Pons (tissue), 1 donor: Measurements from ENCODE around the gene BRD3.

Experiments used
- DNase-seq: peaks from one replicate; pipeline ENCODE4 v3.0.0-alpha.2; 2016; ENCODE audit warnings: low spot score

BRD3 gene

DNA sequence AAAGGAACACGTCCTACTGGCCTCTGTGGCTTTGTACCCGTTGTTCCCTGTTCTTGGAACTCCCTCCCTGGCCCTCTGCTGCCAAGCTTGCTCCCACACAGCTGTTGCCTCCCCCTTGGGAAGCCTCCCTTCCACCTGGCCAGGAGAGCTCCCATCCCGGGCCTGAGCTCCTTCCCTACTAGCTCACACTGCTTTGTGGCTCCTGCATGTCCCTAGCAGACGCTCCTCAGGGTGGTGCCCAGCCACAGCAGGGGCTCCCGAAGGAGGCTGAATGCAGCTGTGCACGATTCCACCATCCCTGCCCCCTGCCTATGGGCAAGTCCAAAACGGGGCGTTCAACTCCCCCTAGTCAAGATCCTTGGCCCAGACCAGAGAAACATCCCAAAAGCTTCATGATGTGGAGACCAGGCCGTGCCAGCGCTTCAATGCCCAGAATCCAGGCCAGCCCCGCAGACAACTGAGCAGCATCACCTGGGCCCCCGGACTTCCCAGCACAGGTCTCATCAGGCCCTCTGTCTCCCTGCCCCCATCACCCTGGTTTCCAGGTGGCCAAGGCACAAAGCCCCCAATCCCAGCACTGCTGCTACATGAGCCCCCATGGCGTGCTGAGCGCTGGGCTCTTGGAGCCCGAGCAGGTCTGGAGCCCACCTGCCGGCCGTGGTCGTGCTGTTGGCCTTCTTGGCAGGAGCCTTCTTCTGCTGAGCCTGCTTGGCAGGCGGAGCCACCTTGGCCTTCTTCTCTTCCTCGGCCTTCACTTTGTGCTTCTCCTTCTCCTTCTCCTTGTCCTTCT, 28.2 kb downstream of the BRD3 start:
- DNase-seq, result peak; percentile 14

DNA sequence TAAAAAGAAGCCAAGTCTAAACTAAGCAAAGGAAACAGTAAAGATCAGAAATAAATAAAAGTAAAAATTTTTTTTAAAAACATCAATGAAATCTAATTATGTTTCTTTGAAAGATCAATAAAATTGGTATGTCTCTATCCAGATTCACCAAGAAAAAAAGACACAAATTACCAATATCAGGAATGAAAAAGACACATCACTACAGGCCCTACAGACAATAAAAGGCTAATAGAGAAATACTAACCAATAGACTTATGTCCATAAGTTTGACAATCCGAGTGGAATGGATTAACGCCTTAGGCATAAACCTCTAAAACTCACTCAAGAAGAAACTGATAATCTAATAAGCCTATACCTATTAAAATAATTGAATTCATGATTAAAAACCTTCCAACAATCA, 30.2 kb downstream of the BRD3 start:
- no peak for DNase-seq

DNA sequence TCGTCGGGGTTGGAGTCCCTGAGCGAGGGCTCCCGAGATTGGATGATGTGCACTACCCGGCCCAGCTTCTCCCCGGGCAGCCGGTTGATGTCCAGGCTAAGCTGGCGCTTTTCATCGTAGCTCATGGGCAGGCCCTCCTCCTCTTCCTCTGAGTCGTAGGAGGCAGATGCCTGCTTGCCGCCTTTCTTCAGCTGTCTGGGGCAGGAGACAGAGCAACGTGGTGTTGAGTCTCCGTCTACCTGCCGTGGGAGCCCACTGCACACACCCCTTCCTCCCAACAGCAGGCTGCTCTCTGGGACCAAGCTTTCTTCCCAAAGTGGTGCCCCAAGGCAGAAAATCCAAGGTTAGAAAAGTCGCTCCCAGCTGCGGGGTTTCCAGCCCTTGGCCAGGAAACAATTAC, 31.7 kb downstream of the BRD3 start:
- DNase-seq, result no peak

DNA sequence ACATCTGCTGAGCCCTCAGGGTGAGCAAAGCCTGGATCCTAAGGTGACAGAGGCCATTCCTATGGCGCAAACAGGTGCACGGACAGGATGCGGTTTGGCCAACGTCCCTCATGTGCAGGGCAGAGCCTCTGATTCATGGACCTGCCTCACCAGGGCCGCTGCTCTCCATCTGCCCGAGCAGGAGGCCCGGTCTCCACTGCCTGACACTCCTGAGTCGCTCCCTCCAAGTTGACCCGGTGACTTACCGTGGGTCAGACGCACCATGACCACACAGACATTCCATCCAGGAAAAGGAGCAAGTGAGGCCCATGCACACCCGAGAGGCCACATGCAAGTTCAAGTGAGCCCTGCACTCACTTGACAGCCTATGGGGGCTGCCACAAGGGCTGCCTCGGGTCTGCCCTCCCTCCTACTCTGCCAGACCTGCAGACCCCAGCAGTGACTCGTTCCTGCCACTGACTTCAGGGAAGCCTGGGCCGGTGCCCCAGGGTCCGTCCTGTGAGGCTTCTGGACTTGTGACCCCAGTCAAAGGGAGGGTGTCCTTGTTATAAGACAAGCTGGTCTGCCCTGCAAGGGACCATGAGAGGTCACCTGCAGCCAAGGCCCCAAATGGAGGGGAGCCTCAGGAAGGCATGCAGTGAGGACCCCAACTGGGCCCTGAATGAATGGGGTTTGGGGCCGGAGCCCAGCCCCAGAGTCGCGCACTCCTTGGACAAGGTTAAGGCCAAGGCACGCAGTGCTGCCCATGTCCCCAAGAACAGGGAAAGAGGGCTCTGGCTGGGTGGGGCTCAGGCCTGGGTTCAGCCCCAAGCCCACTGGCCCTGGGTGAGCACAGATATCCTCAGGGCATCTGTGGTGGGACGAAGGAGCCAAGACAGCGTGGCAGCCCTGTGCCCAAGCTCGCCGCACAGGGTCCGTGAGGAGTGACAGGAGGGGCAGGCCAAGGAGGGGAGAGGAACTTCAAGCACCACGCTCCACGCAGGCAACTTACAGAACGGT, 32.5 kb downstream of the BRD3 start:
- no peak for DNase-seq

DNA sequence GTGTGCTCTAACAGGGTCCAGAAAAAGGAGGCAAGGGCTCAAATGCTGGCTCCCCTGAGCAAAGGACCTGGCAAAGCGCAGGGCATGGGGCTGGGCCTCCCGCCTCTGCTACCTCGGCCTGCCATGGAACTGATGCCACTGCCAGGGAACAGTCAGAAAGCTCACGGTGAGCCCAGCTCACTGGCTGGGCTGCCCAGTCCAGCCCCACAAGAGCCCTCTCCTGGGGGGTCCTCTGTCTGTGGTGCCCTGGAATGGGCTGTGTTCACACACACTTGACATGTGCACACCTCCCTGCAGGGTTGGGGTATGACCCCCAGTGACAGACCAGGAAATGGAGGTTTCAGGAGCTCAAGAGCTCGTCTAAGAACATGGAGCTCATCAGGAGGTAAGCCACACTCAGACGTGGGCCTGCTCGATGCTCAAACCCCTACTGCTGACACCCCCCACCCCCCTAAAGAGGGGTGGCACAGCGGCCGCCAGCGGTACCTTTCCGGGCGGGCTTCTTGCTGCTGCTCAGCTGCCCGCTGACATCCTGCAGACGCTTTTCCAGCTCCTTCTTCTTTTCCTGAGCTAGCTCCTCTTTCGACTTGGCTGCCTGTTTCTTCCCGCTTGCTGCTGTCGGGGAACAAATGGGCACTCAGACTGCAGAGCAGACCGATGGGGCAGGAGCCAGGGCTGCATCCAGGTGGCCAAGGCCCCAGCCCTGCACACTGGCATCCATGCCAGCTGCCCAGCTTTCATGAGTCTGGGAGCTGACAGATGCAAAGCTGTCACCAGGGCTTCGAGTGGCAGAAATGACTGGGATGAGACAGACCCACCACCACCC, 33.4 kb downstream of the BRD3 start:
- no peak for DNase-seq

DNA sequence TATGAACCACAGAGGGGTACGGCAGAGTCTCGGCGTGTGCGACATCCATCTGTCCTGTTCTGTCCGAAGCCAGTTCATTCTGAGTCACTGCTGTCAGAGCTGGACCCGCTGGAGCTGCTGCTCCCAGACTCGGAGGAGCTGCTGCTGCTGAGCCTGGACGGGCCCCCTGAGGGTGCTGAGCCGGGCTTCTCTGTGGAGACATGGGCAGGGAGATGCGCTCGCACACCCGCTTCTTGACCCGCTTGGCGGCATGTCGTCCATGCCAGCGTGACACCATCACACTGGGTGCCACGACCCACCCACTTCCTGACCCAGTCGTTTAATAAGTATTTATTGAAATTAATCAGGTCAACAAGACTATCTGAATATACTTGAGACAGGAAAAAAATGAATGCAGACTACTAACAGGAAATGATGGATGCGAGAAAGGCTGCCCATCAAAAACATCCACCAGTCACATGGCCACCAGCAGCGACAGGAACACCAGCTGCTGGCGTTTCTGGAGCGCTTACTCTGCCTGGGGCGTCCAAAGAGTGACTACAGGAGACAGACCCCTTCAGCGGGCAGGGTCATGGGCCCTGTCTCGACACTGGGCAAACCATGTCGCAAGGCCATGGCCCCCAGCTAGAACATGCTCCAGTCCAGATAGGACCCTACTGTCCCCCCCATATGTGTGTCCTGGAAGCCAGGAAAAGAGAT, 34.2 kb downstream of the BRD3 start:
- DNase-seq, result no peak

DNA sequence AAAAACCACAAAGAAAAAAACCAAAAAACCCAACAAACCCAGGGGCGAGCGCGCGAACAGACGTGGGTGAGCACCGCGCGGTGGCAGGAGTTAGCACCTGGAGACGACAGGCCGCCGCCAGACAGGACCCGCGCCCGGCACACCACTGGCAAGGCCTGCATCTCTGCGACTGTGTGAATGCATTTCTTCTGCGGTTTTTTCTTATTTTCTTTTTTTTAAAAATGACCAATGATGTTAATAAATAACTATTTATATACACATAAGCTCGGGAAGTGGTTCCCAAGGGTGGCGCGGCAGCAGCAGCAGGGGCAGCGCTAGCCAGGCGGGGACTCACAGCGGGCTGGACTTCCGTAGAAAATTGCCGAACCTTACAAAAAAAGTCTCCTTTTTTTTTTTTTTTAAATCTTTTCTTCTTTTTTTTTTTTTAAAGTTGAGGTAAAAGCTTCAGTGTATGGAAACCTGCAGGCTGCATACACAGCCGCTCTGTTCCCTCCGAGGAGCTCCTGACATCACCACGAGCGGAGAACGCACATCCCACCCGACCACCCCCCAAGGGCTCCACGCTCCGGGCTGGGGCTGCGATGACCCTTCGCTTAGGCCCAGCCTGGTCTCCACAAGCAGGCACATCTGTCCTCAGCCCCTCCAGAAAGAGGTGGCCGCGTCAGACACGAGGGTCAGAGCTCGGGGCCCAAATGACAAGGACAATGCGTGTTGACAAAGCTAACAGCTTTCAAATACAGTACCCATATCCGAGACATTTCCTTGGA, 35.2 kb downstream of the BRD3 start:
- no peak for DNase-seq

DNA sequence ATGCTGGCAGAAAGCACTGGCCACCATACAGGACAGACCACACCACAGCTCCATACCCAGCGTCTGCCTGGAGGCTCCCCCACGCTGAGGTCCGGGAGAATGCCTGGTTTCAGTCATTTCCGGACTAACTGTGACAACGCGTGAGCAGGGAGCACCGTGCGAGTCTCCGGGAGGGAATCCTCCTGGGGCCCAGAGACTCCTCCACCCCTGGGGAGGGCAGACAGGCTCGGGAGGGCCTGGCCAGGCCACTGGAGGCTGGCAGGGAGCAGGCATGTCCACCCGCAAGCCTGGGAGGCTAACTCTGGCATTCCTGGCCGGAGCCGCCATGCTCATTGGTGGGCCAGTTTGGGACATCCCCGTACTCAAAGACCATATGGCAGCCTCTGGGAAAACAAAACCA, 36.0 kb downstream of the BRD3 start:
- DNase-seq, result no peak

DNA sequence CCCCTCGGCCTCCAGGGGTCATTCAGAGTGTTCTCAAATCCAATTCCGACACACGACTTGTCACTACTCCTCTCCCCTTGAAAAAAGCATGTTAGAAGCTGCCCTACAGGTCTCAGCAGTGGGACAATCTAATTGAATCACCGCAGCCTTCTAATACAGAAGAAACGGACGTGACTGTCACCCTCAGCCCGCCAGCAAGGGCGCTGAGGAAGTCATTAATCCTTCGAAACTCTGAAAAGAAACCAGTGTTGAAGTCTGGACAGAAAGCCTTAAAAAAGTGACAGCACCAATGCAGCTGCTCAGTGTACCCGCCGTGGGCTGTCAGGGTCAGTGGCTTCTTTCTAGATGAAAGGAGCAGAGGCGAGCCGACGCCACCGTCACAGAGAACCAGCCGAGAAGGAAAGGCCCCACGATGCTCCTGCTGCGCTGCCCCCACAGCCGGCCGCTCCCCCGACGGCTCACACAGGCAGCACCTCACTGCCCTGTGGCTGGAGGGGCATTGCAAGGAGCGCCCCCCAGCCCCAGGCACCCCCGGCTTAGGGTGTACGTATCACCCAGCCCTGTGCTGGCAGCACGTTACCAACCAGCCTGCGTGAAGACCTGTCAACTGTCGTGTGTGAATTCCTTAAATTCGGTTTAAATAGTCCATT, 36.9 kb downstream of the BRD3 start:
- DNase-seq, result no peak

DNA sequence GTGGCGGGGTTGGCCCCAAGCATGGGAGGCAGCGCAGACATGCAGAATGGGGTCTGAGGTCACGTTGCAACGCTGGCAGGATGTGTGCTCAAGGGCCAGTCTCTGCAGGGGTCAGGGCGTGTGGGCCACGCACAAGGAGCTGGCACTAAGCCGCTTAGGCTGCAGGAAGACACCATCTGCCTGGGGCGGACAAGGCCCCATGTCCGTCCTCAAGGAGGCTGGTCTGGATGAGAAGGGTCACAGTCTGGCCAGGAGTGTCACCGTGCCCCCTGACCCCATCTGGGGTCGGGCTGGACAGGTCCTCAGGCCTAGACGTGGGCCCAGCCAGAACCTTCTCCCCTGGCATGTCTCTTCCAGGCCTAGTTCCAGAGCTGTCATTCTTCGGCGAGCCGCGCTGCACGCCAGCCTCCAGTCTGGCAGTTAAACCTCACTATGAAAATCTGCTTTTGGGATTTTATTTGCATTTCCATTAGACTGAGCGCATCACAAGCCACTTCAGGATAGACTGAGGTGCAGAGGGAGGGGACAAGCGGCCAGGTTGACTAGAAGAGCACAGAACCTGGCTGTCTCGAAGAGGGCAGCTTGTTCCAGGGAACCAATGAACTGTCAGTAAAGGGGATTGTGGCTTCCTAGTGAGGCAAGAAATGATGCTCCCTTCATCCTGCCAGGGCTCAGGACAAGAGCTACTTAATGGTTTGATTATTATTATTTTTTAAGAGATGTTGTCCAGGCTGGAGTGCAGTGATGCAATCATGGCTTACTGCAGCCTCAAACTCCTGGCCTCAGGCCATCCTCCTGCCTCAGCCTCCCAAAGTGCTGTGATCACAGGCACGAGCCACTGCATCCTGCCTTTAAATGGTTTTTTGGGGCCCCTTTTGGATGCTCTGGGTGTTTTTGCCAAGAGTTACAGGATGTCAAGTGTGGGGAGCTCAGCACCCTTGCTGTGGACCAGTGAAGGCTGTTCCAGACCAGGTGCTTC, 38.3 kb downstream of the BRD3 start:
- no peak for DNase-seq

DNA sequence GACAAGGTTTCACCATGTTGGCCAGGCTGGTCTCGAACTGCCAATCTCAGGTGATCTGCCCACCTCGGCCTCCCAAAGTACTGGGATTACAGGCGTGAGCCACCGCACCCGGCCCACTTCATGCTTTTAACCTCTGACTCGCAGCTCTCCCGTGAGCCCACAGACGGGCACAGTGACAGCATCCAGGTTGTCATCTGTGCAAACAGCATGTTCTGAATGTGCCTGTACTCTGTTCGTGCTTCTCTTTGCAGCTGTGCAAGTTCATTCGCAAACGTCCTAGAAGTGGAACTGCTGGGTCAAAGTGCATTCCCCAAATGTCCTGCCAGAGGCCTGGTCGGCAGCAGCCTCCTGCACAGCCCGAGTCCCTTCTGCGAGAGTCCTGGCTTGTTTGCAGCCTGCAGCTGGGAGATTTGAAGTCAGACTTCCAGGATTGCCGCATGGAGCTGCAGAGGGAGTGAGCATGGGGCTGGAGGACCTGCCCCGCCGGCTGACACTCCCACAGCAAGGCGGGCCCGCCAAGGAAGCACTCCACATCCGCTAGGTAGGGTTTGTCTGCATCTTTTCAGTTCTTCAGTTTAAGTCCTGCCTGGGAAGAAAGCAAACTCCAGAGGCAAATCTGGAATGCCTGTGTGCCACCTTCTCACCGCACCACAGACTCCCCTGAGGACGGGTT, 39.1 kb downstream of the BRD3 start:
- DNase-seq, result no peak

DNA sequence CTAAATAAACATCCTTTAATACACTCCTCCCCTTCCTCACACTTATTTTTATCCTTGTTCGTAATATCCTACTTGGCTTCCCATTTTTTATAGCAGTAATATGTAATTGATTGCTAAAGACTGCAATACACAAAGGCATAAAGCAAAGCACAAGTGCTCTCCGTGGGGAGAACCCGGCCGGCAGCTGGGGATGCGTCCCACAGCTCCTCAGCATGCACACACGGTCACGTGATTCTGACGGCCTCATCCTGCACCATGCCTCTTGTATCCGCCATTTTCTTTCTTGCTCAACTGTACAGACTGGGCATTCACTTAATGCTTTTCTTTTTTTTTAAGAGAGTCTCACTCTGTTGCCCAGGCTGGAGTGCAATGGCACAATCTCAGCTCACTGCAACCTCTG, 39.8 kb downstream of the BRD3 start:
- DNase-seq, result no peak

DNA sequence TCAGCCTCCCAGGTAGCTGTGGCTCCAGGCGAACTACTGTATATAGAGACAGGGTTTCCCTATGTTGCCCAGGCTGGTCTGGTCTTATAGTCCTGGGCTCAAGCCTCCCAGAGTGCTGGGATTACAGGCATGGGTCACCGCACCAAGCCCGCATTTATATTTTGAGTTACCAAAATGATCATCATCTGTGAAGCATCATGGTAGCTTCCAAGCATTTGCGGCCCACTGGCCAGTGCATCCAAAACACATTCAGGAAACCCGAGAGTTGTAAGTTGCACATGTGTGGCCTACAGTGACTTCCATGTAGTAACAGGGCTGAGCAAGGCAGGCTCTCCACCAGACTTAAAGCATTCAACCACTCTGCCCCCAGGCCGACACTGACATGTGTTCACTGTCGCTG, 40.3 kb downstream of the BRD3 start:
- DNase-seq, result no peak

DNA sequence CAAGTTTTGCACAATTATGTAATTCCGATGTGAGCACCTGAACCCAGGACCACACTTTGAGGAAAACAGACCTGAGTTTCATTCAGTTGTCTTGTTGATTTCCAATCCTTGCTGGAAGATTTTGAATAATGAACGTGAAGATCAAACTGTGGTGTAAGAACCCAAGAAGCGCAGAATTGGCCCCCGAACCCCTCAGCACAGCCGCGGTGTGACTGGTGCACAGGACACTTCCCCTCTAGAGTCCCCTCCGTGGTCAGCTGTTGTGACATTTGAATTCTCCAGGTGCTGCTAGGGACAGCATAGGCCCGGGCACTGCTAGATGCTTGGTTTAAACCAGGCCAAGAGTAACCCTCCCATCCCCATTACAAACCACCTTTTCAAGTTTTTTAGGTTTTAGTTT, 40.8 kb downstream of the BRD3 start:
- DNase-seq, result no peak

DNA sequence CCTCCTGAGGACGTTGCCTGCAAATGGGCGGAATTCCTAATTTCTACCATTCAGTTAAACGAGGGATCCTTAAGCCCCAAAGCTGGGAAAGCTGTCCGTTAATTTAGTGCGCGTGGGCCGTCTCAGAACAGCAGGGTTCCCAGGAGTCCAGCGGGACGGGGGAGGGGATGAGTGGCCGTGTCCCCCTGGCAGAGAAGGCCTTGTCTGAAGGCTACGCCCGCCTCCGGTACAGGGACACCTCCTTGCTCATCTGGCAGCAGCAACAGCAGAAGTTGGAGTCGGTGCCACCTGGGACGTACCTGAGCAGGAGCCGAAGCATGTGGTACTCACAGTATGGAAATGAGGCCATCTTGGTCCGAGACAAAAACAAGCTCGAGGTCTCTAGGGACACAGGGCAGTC, 41.2 kb downstream of the BRD3 start:
- DNase-seq, result no peak

DNA sequence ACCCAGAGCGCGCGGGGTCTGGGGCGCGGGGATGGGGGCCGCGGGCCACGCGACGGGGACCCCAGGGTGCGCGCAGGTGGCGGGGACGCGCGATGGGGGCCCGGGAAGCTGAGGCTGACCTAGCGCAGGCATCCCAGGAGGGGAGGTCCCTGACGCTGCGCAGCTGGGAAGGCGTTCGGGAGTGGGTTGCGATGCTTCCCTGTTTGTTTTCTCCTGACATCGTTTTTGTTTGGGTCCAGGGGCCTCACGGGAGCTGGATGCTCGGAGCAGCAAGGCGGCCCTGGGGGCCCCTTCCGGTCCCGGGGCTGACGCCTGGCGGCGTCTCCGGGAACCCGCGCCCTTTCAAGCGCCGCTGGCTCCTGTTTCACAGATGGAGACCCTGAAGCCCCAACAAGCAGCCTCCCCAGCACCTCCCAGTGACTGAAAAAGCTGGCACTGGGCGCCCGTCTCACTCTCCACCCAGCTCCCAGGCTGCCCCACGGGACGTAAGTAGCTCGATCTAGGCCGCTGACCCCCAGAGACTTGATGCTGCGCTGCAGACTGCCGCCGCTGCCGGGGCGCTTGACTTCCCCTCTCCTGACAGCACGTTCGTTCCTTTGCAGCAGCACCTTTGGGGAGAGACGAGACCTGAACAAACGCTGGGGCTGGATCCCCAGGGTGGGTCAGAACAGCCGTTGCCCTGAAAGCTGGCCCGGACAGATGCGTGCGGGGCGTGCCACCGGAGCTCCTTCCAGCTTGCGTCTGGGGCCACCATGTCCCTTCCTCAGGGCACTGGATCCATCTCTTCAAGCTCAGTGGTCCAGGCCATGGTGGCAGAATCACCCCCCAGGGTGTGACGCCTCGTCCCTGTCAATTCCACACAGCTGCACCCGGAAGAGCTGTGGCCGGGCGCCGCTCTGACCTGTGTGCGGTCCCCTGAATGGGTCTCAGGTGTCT, 42.0 kb downstream of the BRD3 start:
- DNase-seq, result peak; percentile 24

DNA sequence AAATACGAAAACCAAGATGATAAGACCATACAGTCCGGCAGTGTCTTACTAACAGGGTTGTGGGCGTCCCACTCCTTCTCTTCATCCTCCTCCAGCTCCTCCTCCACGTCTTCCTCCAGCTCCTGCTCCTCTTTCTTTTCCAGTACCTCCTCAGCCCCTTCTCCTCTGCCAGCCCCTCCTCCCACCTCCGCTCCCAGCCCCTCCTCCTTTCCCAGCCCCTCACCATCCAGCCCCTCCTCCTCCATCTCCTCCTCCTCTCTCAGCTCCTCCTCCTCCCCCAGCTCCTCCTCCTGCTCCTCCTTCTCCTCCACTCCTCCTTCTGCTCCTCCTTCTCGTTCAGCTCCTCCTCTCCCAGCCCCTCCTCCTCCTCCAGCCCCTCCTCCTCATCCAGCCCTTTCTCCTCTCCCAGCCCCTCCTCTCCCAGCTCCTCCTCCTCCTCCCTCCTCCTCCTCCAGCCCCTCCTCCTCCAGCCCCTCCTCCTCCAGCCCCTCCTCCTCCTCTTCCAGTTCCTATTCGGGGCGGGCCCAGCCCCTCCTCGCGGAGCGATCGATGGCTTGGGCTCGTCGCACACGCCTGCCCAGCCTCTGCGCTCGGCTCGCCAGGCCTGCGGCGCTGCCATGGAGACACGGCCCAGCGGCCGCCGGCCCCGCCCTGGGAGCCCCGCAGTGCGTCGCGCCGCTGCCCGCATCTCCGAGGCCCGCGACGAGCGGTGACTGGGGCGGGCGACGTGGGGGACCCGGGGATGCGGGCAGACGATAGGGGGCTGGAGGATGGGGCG, 42.8 kb downstream of the BRD3 start, which contains the start of gene BRD3OS:
Gene BRD3OS, plus strand, starts transcription at position 654 of the 778 bp plus-strand sequence. CDS start 1,267 bp downstream, outside the sequence.
- peak; percentile 99 for DNase-seq
